AG04449 (cell line): ENCODE measurements around the gene COL23A1.

Source experiments
- CTCF ChIA-PET: fragments of 350-600 bp; formaldehyde crosslinking; extraction: SDS; loops from one replicate; lab custom pipeline; 2021; ENCODE audit warnings: antibody characterized with exemption; lab: Yijun Ruan, JAX
- POLR2A ChIA-PET: fragments of 400-600, 350-600 bp; formaldehyde crosslinking; extraction: SDS; loops from one replicate; lab custom pipeline; 2020; ENCODE audit warnings: antibody characterized with exemption, inconsistent platforms; lab: Yijun Ruan, JAX
- DNase-seq: peaks from one replicate; pipeline ENCODE4 v3.0.0-alpha.2; 2010; ENCODE audit warnings: low read depth, low spot score
- H3K4me3 ChIP-seq: 2 replicates; pipeline ENCODE4 v1.5.1; 2011; ENCODE audit warnings: low read depth, mild to moderate bottlenecking, control low read depth, low read length
- TF ChIP-seq, protein P1 (sequence below): IDR thresholded peaks from one replicate; pipeline ENCODE4 v1.5.1; 2011; ENCODE audit warnings: mild to moderate bottlenecking, moderate library complexity, low read length, control low read depth, inconsistent platforms; ENCODE audit not compliant: insufficient read depth; ENCODE audit errors: missing control alignments

Gene COL23A1

DNA sequence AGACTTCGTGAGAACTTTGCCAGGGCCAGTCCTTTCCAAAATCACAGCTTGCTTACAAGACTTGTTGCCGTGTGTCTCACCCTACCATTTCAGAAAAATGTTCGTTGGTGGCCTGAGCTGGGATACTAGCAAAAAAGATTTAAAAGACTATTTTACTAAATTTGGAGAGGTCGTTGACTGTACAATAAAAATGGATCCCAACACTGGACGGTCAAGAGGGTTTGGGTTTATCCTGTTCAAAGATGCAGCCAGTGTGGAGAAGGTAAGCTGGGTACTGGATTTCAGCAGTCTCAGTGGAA lies 384.5 kb downstream of the COL23A1 start:
- H3K4me3 ChIP-seq: peak overlapping the region; percentile 93
- TF ChIP-seq, protein P1, sequence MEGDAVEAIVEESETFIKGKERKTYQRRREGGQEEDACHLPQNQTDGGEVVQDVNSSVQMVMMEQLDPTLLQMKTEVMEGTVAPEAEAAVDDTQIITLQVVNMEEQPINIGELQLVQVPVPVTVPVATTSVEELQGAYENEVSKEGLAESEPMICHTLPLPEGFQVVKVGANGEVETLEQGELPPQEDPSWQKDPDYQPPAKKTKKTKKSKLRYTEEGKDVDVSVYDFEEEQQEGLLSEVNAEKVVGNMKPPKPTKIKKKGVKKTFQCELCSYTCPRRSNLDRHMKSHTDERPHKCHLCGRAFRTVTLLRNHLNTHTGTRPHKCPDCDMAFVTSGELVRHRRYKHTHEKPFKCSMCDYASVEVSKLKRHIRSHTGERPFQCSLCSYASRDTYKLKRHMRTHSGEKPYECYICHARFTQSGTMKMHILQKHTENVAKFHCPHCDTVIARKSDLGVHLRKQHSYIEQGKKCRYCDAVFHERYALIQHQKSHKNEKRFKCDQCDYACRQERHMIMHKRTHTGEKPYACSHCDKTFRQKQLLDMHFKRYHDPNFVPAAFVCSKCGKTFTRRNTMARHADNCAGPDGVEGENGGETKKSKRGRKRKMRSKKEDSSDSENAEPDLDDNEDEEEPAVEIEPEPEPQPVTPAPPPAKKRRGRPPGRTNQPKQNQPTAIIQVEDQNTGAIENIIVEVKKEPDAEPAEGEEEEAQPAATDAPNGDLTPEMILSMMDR: no peak
- ChIA-PET CTCF (no interaction called here), POLR2A (no interaction called here)
- no peak for DNase-seq

DNA sequence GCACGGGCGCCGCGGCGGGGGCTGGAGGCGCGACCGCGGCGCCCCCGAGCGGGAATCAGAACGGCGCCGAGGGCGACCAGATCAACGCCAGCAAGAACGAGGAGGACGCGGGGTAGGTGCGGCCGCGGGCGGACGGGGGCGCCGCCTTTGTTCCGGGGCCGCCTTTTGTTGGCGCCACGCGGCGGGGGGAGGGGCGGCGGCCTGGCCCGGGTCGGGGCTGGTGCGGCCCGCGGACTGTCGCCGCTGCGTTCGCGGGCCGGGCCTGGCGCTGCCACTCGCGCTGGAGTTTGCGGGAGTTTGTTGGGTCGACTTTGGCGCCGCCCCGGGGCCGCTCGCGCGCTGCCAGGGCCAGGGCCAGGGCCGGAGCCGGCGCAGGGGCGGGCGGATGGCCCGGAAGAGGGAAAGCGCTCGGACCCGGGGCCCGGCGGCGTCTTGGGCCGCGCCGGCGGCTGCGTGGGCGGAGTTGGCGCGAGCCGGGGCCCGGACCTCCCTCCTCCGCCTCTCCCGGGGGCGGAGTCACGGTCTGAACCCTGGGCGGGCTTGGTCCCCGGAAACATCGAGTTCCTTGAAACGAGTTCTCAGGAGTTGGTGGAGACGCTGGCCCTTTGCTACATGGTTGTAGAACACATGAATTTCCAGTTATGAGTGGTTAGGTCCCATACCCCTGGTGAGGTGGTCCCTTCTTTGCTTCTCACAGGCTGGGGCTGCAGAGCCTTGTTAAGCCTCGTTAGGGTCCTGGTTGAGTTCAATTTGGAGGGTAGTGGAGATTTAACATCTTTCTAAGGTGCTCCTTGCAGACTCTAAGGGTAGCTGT lies 385.1 kb downstream of the COL23A1 start:
- ChIA-PET POLR2A (interaction anchor here (0.6 to 1.5 kb wide), 9 partner anchors 9 to 127 kb away, joined by 3 to 30 read pairs (median 6); partner anchors contain the start of genes NHP2 and PHYKPL), CTCF (no interaction called here)
- TF ChIP-seq, protein P1: no peak
- DNase-seq: no peak
- peak overlapping the region; percentile 93 for H3K4me3 ChIP-seq

DNA sequence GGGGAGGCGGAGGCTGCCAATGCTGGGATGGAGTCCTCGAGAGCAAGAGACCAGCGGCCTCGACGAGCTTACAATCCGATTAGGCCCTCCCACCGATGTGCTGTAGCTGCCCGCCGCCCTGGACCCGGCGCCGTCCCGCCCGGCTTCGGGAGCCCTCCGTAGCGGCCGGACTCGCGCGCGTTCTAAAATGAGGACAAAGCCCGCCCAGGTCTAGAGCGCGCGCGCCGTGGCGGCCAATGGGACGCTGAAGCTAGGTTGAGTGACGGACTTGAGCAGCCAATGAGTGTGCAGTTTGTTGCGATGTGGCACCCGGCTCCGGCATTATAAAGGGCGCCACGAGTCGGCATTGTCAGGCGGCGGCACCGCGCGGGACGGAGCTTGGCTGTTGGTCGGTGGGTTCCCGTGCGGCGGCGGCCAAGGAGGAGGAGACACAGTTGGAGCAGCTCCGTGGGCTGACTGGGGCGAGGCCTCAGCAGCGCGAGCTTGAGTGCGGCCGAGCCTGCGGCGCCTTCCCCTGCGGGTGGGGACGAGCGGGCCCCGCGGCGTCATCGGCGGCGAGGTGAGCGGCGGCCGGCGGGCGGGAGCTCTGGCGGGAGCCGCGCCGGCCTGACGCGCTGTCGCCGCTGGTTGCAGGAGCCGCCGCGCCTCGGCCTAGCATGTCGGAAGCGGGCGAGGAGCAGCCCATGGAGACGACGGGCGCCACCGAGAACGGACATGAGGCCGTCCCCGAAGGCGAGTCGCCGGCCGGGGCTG lies 385.8 kb downstream of the COL23A1 start, which contains the start of gene HNRNPAB:
TSS of gene HNRNPAB (plus strand) at position 352 of the 753 bp plus-strand sequence. CDS start at position 657, 305 bp downstream.
- peak within 1 kb of the TSS; percentile 93 for H3K4me3 ChIP-seq
- DNase-seq: peak; percentile 82
- TF ChIP-seq, protein P1: no peak
- CTCF ChIA-PET: no interaction called here
- POLR2A ChIA-PET: interaction anchor here (0.5 to 1.5 kb wide), 17 partner anchors 9 to 1912 kb away, joined by 3 to 30 read pairs (median 3); partner anchors contain the start of genes NHP2, PHYKPL and TBC1D9B

DNA sequence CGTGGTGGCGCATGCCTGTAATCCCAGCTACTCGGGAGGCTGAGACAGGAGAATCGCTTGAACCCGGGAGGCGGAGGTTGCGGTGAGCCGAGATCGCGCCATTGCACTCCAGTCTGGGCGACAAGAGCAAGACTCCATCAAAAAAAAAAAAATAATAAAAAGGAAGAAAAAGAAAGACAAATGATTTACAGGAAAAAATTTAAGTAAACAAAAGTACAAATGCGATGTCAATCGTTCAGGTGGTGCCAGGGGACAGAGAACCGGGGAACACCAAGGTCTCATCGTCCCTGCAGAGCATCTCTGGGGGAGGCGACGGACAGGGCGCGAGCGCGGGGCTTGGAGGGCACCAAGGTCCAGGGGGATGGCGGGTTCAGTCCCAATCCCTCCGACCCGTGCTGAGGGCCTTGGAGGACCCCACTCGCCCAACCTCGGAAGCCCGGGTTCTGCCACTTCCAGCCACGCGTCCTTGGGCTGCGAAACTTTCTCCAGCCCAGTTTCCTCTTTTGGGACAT lies 386.5 kb downstream of the COL23A1 start:
- ChIA-PET POLR2A (interaction anchor here (0.5 to 1.5 kb wide), 13 partner anchors 8 to 477 kb away, joined by 3 to 30 read pairs (median 3); partner anchors contain the start of genes NHP2 and PHYKPL), CTCF (no interaction called here)
- DNase-seq: no peak
- TF ChIP-seq, protein P1: no peak
- H3K4me3 ChIP-seq: peak overlapping the region; percentile 93

DNA sequence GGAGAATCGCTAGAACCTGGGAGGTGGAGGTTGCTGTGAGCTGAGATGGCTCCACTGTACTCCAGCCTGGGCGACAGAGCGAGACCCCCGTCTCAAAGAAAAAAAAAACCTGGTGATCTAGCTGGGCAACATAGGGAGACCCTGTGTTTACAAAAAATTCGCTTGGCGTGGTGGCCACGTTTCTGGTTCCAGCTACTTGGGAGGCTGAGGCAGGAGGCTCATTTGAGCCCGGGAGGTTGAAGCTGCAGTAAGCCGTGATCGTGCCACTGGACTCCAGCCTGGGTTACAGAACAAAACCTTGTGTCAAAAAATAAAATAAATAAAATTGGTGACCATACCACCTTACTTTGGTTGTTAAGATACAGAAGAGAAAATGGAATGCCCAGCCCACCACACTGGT lies 387.7 kb downstream of the COL23A1 start:
- no peak for DNase-seq
- no peak overlapping the region for H3K4me3 ChIP-seq
- ChIA-PET CTCF (no interaction called here), POLR2A (no interaction called here)
- TF ChIP-seq, protein P1: no peak

DNA sequence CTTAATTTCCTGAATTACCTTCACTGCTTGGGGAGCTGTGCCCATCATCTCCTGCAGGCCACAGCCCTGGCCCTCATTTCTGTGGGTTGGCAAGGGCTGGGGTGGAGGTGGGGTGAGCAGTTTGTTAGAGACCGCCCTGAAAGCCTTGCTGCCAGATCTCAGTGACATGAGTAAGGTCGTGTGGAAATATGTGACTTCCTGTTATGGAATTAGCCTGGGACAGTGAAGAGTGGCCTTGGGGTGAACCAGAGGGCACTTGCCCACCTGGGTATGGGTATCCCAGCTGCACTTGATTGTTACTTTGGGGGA lies 388.3 kb downstream of the COL23A1 start:
- no peak overlapping the region for H3K4me3 ChIP-seq
- POLR2A ChIA-PET: no interaction called here
- CTCF ChIA-PET: interaction anchor here (0.8 kb wide), 1 partner anchor 125 kb away, joined by 3 read pairs; no protein-coding TSS in a partner anchor
- DNase-seq: no peak
- TF ChIP-seq, protein P1: no peak
